Measurements from ENCODE around the gene PSRC1. TPM values are rescaled to one million over a fixed set of nuclear protein-coding genes. Genes with fewer than 3 reads are reported as not detected.

PSRC1 gene
- total RNA-seq, 1 donor from 2014 or later, result 8.2 TPM

DNA sequence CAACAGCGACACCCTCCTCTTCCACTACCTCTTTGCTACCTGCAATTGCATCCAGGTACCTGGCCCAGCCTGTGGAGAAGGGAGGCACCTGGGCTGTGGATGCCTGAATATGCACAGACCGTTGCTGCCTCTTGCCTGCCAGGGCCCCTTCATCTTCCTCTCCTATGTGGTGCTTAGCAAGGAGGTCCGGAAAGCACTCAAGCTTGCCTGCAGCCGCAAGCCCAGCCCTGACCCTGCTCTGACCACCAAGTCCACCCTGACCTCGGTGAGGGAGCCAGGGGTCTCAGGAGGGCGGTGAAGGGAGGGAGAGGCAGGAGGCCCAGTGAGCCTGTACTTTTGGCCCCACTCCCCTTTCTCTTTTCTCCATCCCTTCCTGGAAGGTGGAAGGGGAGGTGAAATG is 11.5 kb downstream of the PSRC1 start:
- peaks cover 5% of the 10 kb centered on the region for H3K36me3 ChIP-seq (ENCODE audit: control insufficient read depth, insufficient read depth, low read length)
- TF ChIP-seq, protein P1, sequence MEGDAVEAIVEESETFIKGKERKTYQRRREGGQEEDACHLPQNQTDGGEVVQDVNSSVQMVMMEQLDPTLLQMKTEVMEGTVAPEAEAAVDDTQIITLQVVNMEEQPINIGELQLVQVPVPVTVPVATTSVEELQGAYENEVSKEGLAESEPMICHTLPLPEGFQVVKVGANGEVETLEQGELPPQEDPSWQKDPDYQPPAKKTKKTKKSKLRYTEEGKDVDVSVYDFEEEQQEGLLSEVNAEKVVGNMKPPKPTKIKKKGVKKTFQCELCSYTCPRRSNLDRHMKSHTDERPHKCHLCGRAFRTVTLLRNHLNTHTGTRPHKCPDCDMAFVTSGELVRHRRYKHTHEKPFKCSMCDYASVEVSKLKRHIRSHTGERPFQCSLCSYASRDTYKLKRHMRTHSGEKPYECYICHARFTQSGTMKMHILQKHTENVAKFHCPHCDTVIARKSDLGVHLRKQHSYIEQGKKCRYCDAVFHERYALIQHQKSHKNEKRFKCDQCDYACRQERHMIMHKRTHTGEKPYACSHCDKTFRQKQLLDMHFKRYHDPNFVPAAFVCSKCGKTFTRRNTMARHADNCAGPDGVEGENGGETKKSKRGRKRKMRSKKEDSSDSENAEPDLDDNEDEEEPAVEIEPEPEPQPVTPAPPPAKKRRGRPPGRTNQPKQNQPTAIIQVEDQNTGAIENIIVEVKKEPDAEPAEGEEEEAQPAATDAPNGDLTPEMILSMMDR (IDR thresholded peaks at IDR 0.05; ENCODE audit: insufficient read depth, low read length, poor library complexity, severe bottlenecking), result no peak
- no peak for DNase-seq (ENCODE audit: low read depth)
- H3K4me3 ChIP-seq (ENCODE audit: low read depth, low read length), result no peak overlapping the region
- no peaks in the 10 kb centered on the region for H3K27me3 ChIP-seq (ENCODE audit: control insufficient read depth, insufficient read depth, low read length)

DNA sequence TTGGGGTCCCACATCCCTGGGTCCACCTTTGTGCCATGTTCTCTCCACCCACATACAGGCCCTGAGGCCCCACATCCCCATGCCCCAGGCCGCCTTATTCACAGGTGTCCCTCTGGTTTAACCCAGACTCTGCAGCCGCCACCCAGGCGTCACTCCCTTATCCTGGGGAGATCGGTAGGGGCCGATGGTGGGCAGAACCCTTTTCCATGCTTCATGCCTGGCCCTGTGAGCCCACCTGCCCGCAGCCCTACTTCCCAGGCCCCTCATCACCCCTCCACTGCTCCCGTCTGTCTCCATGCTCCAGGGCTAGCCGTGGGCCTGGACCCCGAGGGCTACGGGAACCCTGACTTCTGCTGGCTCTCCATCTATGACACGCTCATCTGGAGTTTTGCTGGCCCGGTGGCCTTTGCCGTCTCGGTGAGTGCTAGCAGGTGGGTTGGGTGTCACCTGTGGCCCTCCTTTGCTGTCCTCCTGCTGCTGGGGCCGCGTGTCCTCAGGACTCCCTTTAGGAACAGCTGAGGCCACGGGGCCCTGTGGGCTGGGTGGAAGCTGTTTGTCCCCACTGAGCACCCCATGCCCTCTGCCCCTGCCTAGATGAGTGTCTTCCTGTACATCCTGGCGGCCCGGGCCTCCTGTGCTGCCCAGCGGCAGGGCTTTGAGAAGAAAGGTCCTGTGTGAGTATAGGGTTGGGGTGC is 12.2 kb downstream of the PSRC1 start:
- H3K36me3 ChIP-seq (ENCODE audit: control insufficient read depth, insufficient read depth, low read length), result peaks cover 5% of the 10 kb centered on the region
- DNase-seq (ENCODE audit: low read depth), result no peak
- no peaks in the 10 kb centered on the region for H3K27me3 ChIP-seq (ENCODE audit: control insufficient read depth, insufficient read depth, low read length)
- H3K4me3 ChIP-seq (ENCODE audit: low read depth, low read length), result no peak overlapping the region
- TF ChIP-seq, protein P1 (IDR thresholded peaks at IDR 0.05; ENCODE audit: insufficient read depth, low read length, poor library complexity, severe bottlenecking), result no peak

DNA sequence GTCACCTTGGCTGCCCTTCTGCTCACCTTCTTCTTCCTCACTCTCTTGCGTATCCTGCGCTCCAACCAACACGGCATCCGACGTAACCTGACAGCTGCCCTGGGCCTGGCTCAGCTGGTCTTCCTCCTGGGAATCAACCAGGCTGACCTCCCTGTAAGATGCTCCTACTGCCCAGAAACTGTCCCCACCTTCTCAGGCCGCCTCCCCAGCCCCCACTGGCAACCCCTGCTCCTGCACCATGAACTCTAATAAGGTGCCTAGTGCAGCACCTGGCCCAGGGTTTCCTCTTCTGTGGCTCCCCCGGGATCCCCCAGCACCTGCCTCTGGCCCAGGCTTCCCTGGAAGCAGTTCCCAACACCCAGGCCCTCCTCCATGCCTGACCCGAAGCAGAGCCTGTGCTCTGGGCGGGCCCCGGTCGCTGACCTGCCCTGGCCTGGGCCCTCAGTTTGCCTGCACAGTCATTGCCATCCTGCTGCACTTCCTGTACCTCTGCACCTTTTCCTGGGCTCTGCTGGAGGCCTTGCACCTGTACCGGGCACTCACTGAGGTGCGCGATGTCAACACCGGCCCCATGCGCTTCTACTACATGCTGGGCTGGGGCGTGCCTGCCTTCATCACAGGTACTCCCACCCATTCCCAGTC is 12.8 kb downstream of the PSRC1 start:
- no peak overlapping the region for H3K4me3 ChIP-seq (ENCODE audit: low read depth, low read length)
- peaks cover 6% of the 10 kb centered on the region for H3K36me3 ChIP-seq (ENCODE audit: control insufficient read depth, insufficient read depth, low read length)

DNA sequence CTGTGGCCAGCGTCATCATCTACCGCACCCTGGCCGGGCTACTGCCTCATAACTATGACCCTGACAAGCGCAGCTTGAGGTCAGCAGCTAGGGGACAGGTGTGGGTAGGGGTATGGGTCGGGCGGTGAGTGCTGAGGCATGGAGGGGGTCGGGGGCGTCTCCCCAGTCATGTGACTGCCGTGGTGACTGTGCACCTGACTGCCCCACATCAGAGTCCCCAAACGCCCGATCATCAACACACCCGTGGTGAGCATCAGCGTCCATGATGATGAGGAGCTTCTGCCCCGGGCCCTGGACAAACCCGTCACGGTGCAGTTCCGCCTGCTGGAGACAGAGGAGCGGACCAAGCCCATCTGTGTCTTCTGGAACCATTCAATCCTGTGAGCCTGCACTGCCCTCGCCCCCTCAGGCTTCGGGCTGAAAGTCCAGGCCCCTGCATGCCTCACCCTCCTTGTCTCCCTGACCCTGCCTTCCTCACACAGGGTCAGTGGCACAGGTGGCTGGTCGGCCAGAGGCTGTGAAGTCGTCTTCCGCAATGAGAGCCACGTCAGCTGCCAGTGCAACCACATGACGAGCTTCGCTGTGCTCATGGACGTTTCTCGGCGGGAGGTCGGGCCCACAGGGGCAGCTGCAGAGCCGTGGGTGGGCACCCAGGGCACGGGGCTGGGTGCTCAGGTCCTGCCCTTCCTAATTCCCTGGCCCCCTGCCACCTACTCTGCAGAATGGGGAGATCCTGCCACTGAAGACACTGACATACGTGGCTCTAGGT is 13.5 kb downstream of the PSRC1 start:
- TF ChIP-seq, protein P1 (IDR thresholded peaks at IDR 0.05; ENCODE audit: insufficient read depth, low read length, poor library complexity, severe bottlenecking), result no peak
- Histone ChIP-seq H3K36me3 (ENCODE audit: control insufficient read depth, insufficient read depth, low read length) (peaks cover 6% of the 10 kb centered on the region), H3K4me3 (ENCODE audit: low read depth, low read length) (no peak overlapping the region), H3K27me3 (ENCODE audit: control insufficient read depth, insufficient read depth, low read length) (no peaks in the 10 kb centered on the region)
- no peak for DNase-seq (ENCODE audit: low read depth)

More for the DNA sequence above, 12.8 kb downstream of the PSRC1 start:
- no peaks in the 10 kb centered on the region for H3K27me3 ChIP-seq (ENCODE audit: control insufficient read depth, insufficient read depth, low read length)
- no peak for DNase-seq (ENCODE audit: low read depth)
- TF ChIP-seq, protein P1 (IDR thresholded peaks at IDR 0.05; ENCODE audit: insufficient read depth, low read length, poor library complexity, severe bottlenecking), result no peak

DNA sequence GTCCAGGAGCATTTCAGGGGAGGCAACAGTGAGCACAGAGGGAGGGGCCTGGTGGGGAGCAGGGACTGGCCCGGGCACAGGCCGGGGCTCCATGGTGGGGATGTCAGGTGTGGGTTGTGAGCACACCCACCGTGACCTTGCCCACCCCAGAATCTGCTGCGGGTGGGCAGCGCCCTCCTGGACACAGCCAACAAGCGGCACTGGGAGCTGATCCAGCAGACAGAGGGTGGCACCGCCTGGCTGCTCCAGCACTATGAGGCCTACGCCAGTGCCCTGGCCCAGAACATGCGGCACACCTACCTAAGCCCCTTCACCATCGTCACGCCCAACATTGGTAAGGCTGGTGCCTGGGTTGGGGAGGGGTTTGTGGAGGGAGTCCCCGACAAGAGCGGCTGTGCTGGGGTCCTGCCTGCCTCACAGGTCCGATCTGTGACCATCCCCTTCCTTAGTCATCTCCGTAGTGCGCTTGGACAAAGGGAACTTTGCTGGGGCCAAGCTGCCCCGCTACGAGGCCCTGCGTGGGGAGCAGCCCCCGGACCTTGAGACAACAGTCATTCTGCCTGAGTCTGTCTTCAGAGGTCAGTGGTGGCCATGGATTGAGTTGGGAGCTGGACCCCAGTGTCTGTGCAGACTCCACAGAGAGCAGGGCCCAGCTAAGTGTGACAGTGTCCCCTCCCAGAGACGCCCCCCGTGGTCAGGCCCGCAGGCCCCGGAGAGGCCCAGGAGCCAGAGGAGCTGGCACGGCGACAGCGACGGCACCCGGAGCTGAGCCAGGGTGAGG is 14.3 kb downstream of the PSRC1 start:
- no peak overlapping the region for H3K4me3 ChIP-seq (ENCODE audit: low read depth, low read length)
- no peaks in the 10 kb centered on the region for H3K27me3 ChIP-seq (ENCODE audit: control insufficient read depth, insufficient read depth, low read length)
- DNase-seq (ENCODE audit: low read depth), result no peak
- peaks cover 6% of the 10 kb centered on the region for H3K36me3 ChIP-seq (ENCODE audit: control insufficient read depth, insufficient read depth, low read length)
- TF ChIP-seq, protein P1 (IDR thresholded peaks at IDR 0.05; ENCODE audit: insufficient read depth, low read length, poor library complexity, severe bottlenecking), result no peak
